NK-92 (cell line): ENCODE results near the gene NDRG3.
"Not testable (repeated sequence)": the region's sequence is repeated elsewhere in the genome, so short reads cannot be mapped to it uniquely, and the experiment has no call there.

Experiments
- DNase-seq: peaks from one replicate; lab custom pipeline; 2025; ENCODE audit not compliant: unreplicated experiment; lab: John Stamatoyannopoulos, UW

Gene NDRG3

DNA sequence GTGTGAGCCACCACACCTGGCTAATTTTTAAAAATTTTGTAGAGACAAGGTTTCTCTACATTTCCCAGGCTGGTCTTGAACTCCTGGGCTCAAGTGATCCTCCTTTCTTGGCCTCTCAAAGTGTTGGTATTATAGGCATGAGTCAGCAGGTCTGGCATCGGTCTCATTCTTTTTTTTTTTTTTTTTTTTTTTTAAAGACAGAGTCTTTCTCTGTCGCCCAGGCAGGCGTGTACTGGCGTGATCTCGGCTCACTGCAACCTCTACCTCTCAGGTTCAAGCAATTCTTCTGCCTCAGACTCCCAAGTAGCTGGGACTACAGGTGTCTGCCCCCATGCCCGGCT is 137.5 kb downstream of the NDRG3 start:
- not testable (repeated sequence) for DNase-seq

DNA sequence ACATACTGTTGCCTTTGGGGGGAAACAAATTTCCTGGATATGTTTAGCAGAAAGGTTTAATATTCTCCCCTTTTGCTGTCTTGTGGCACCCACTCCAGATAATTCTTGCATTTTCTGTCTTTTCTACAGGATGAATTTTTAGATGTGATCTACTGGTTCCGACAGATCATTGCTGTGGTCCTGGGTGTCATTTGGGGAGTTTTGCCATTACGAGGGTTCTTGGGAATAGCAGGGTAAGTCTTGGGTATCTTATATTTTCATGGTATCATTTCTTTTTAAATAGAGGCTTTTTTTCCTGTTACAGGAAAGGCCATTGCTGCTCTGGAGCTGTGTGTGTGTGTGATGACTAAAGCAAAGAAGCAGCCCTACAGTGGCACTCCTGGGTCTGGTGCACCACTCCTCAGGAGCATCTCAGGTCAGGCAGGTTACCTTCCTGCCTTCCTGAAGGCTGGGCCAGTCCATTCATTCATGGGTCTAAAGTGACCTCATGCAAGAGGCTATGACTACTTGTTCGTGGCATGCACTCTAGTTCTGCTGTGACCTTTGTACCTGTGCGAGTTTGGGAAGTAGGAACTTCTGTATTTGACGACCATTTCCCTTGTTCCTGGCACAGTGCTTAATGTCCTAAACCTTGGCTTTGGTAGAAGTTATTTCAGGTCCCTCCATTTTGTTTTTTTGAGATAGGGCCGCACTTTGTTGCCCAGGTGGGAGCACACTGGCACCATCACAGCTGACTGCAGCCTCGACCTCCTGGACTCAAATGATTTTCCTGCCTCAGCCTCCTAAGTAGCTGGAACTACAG is 138.1 kb downstream of the NDRG3 start:
- no peak for DNase-seq

DNA sequence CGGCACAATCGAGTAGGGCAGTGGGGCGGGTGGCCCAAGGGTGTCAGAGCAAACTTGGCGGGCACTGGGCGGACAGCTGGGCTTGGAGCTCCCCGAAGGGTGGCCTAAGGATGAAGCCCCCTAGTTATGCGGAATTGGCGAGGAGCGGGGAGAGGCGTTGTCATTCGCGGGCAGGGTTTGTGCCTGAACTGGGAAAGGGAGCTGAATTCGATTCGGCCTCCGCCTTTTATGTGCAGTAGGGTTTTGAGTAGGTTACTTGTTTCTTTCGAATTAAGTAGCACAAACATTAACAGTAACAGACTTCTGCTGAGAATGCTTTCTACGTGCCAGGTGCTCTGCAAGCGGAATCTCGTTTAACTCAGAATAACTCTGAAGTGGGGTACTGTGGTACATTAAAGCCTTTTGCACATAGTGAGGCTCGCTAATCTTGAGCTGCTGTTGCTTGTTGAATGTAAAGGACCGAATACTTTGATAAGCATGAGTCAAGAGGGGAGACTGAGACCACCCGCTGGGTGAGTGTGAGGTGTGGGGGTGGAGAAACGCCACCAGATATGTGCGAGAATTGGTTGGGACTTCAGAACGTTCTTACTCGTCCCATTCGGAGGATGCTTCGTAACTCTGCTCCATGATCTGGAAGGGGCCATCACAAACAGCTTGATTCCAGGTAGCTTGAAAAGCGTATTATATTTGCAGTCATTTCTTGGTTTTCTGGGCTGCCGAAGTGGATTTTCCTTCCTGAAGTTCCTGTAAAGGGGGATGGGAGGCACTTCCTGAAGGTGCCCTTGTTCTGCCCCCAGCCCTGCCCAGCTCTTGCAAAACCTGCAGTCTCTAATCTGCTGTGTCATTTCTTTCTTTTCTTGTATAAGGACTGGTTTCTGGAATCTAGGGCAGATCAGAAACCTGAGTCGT is 139.5 kb downstream of the NDRG3 start:
- no peak for DNase-seq

DNA sequence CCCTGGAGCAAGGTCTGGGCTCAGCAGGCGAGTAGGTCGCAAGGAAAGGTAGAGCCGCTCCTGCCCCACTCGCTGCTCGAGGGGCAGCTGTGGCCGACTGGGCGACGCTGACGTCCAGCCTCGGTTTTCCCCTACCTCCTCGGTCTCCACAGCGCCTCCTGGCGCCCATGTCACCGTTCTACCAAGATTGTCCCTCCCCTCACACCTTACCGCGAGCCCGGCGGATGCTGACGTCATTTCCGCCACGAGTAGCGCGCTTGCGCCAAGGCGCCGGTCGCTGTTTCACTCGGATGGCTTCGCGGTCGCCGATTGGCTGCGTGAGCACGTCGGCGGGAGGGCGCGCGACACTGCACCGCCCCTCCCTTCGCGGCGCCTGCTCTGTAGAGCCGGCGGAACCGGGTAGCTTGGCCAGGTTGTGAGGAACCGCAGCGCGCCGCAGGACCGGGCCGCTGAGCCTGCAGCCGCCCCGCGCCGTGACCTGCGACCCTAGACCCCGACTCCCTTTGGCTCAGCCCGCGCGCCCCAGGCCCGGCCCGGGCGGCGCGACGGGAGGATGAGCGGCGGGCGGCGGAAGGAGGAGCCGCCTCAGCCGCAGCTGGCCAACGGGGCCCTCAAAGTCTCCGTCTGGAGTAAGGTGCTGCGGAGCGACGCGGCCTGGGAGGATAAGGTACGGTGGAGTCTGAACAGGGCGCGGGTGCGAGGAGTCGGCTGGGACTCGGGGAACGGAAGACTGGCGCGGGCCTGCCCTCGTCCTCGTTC is 140.3 kb downstream of the NDRG3 start, which contains the start of gene RAB5IF:
Gene RAB5IF (plus strand): TSS at position 381 of the 759 bp plus-strand sequence. CDS start 173 bp downstream, at position 554.
- DNase-seq: peak; percentile 87

DNA sequence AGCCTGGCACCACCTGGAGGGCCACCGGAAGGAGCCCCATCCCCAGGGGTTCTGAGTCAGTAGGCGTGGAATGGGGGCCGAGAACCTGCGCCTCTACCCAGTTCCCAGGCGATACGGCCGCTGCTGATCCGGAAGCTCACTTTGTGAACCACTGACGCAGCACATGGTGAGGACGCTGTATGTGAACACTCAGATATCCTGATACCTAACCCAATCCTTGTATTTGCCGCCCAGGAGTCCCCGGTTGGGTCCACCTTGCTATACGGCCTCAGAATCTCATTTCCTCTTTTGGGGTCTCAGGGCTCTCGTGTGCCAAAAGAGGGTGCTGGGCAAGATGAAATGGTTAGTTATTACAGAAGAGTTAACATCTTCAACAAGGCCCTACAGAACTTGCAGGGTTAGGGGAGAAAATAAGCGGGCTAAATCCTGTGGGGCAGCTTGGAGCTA is 140.9 kb downstream of the NDRG3 start:
- no peak for DNase-seq
